Chondrocyte (in vitro differentiated cells): ENCODE data around the gene SELPLG. TPM values are rescaled to one million over a fixed set of nuclear protein-coding genes. Genes with fewer than 3 reads are reported as not detected.
A peak's percentile ranks its signal among the peaks of the same experiment; 100 is the strongest.

Source experiments
- DNase-seq: peaks from one replicate; pipeline ENCODE4 v3.0.0; 2021; ENCODE audit warnings: mixed read lengths, low spot score
- H3K27ac Mint-ChIP-seq: one replicate; pipeline ENCODE4 v1.8.0; 2021; ENCODE audit warnings: mild to moderate bottlenecking, moderate library complexity, mixed read lengths; ENCODE audit not compliant: unreplicated experiment
- H3K27me3 Mint-ChIP-seq: 2 replicates; pipeline ENCODE4 v1.8.0; 2021; ENCODE audit warnings: low read depth, mixed read lengths
- H3K36me3 Mint-ChIP-seq: 2 replicates; pipeline ENCODE4 v1.8.0; 2021; ENCODE audit warnings: low read depth, mixed read lengths
- H3K4me1 Mint-ChIP-seq: 2 replicates; pipeline ENCODE4 v1.8.0; 2021; ENCODE audit warnings: low read depth, mild to moderate bottlenecking, mixed read lengths
- H3K4me3 Mint-ChIP-seq: one replicate; pipeline ENCODE4 v1.8.0; 2021; ENCODE audit warnings: mild to moderate bottlenecking, moderate library complexity, mixed read lengths; ENCODE audit not compliant: unreplicated experiment
- H3K9me3 Mint-ChIP-seq: 2 replicates; pipeline ENCODE4 v1.8.0; 2021; ENCODE audit warnings: low read depth, mixed read lengths
- CTCF ChIP-seq: fragments of 200-600 bp; sonication (generic); IDR thresholded peaks from 2 replicates; pipeline ENCODE4 v1.5.0; 2021; ENCODE audit warnings: antibody characterized with exemption, mild to moderate bottlenecking, moderate library complexity
- total RNA-seq: library from RNA; stranded (reverse); gene quantifications from 3 replicates; pipeline ENCODE4 v1.2.1, GENCODE V29; 2021

SELPLG gene
- total RNA-seq, 1 donor from 2014 or later: 3.2 TPM

DNA sequence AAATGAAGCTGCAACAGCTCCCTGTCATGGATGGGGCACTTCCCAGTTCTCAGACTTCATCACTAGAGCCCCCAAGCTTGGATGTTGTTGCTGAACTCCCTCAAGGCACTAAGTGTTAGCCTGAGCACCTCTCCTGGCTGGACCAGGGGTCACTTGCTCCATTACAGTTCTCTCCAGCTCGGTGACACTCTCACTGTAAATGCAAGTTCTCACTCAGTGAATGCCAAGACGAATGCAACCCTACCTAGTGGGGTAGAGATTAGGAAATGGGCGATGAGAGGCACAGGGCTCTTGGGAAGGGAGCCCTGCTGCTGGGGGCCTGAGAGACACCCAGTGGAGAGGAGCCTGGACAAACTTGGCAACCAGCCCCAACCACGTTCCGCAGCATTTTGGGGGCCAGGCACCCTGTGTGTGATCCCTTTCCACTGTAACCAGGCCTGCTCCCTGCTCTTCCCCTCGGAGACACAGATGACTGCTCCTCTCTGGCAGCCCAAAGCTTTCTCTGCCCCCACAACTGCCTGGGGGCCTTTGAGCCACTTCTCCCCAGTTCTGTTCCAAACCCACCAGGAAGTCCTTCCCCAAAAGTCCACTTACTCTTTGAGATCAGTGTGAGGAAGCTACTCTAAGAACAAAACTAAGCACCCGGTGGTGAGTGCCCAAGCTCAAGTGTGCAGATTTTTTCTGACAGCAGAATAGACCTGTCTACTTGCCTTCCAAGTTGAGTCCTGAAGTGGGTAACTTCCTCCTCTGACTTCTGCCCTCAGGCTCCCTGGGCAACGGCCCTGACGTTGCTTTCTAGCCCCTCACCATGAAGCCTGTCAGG is 8.0 kb upstream of the SELPLG start:
- H3K4me1 Mint-ChIP-seq: peaks cover 62% of the 10 kb centered on the region
- H3K9me3 Mint-ChIP-seq: no peaks in the 10 kb centered on the region
- H3K27me3 Mint-ChIP-seq: no peaks in the 10 kb centered on the region
- no peak for DNase-seq
- H3K4me3 Mint-ChIP-seq: no peak overlapping the region
- H3K36me3 Mint-ChIP-seq: peaks cover 38% of the 10 kb centered on the region
- no peak overlapping the region for H3K27ac Mint-ChIP-seq
- no peak for TF ChIP-seq CTCF

GRCh38 chr12:108640802-108641445 is 7.2 kb upstream of the SELPLG start:
- no peak for TF ChIP-seq CTCF
- Mint-ChIP-seq H3K4me3 (no peak overlapping the region), H3K27me3 (no peaks in the 10 kb centered on the region), H3K27ac (peak overlapping the region; percentile 32), H3K36me3 (peaks cover 34% of the 10 kb centered on the region), H3K4me1 (peaks cover 66% of the 10 kb centered on the region), H3K9me3 (no peaks in the 10 kb centered on the region)
- DNase-seq: no peak

GRCh38 chr12:108638997-108639822 is 5.5 kb upstream of the SELPLG start:
- Mint-ChIP-seq H3K27ac (peak overlapping the region; percentile 27), H3K27me3 (no peaks in the 10 kb centered on the region), H3K36me3 (peaks cover 19% of the 10 kb centered on the region), H3K4me3 (no peak overlapping the region), H3K9me3 (no peaks in the 10 kb centered on the region), H3K4me1 (peaks cover 56% of the 10 kb centered on the region)
- TF ChIP-seq CTCF: no peak
- DNase-seq: no peak

DNA sequence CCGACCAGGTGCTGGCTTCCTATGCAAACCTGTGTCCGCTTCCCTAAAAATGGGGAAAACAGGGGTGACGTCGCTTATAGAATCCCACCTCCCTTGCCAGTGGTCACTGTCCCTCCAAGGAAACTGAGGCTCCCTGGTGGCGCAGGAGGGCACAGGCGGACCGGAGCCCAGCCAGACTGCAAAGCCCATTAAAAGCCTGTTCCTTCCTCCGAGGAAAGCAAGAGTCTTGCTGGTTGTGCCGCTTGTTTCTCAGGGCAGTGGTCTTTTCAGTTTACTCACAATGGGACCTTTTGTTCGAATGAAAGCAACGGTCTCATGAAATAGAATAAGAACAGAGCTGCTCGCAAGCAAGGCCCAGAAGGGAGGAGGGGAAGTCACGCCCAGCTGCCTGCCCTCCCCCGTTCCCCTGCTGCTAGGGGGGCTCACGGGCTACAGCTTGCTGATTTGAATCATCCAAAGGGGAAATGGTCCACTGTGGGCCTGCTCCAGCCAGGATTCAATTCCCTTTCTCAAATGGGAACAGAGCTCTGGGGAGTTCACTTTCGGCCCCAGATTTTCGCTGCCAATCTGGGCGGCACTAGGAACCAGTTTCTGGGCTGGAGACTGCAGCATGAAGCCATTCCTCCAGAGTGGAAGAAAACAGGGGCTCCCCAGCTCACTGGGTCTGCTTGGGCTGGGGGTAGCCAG is 4.6 kb upstream of the SELPLG start:
- Mint-ChIP-seq H3K4me1 (peaks cover 51% of the 10 kb centered on the region), H3K9me3 (no peaks in the 10 kb centered on the region), H3K27ac (peak overlapping the region; percentile 27), H3K4me3 (no peak overlapping the region), H3K36me3 (peaks cover 14% of the 10 kb centered on the region), H3K27me3 (no peaks in the 10 kb centered on the region)
- no peak for TF ChIP-seq CTCF
- DNase-seq: no peak
